Mammary epithelial cell (primary cell): ENCODE measurements around the gene AUTS2.

Experiments used
- EZH2 ChIP-seq: IDR thresholded peaks from 2 replicates; pipeline ENCODE4 v1.6.1; 2012; ENCODE audit warnings: low read length, inconsistent platforms, borderline replicate concordance
- TF ChIP-seq, protein P1 (sequence below), 2 donors: IDR thresholded peaks in 1 of 2; conservative IDR thresholded peaks in 1 of 2; 2 replicates each; pipeline ENCODE4 v1.5.1; 2011 to 2012; ENCODE audit warnings: inconsistent platforms in 2 of 2, low read length in 2 of 2, mild to moderate bottlenecking in 2 of 2, control low read depth in 1 of 2, low read depth in 1 of 2; ENCODE audit not compliant: insufficient read depth in 1 of 2; ENCODE audit errors: extremely low read depth in 1 of 2

DNA sequence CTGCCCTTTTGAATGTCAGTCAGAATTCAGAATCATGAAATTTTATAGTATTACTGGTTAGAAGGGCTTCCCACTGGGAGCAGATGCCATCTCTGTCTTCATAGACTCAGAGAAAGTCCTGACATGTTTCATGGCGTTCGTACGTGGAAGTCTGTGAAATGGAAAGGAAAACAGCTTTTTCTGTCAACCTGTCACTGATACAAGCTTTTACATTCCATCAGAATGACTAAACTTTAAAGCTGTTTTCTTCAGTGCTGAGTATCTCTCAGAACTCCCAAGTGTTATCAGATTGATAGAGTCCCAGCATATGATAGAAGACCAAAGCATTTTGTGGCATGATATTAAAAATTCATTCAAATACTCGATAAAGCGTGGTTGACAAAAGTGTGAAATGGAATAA, 807.0 kb downstream of the AUTS2 start:
- TF ChIP-seq, protein P1, sequence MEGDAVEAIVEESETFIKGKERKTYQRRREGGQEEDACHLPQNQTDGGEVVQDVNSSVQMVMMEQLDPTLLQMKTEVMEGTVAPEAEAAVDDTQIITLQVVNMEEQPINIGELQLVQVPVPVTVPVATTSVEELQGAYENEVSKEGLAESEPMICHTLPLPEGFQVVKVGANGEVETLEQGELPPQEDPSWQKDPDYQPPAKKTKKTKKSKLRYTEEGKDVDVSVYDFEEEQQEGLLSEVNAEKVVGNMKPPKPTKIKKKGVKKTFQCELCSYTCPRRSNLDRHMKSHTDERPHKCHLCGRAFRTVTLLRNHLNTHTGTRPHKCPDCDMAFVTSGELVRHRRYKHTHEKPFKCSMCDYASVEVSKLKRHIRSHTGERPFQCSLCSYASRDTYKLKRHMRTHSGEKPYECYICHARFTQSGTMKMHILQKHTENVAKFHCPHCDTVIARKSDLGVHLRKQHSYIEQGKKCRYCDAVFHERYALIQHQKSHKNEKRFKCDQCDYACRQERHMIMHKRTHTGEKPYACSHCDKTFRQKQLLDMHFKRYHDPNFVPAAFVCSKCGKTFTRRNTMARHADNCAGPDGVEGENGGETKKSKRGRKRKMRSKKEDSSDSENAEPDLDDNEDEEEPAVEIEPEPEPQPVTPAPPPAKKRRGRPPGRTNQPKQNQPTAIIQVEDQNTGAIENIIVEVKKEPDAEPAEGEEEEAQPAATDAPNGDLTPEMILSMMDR (conservative IDR thresholded peaks at IDR 0.05 in 1 of 2, IDR thresholded peaks at IDR 0.05 in 1 of 2; ENCODE audit: extremely low read depth in 1 of 2, insufficient read depth in 1 of 2, low read depth in 1 of 2, low read length in 2 of 2), result no peak
- no peak for TF ChIP-seq EZH2
